HG02981 (cell line): ENCODE data around the gene MALT1.

ENCODE experiments used
- ATAC-seq: cut with Tn5 transposase; IDR thresholded peaks from one replicate; pipeline ENCODE4 v1.9.1; 2021; ENCODE audit warnings: mild to moderate bottlenecking, moderate library complexity; ENCODE audit not compliant: unreplicated experiment

Gene MALT1

GRCh38 chr18:58803978-58804377 is 132.7 kb downstream of the MALT1 start:
- ATAC-seq, result no peak
